ENCODE results near the gene RALGAPA2.

RALGAPA2 gene

DNA sequence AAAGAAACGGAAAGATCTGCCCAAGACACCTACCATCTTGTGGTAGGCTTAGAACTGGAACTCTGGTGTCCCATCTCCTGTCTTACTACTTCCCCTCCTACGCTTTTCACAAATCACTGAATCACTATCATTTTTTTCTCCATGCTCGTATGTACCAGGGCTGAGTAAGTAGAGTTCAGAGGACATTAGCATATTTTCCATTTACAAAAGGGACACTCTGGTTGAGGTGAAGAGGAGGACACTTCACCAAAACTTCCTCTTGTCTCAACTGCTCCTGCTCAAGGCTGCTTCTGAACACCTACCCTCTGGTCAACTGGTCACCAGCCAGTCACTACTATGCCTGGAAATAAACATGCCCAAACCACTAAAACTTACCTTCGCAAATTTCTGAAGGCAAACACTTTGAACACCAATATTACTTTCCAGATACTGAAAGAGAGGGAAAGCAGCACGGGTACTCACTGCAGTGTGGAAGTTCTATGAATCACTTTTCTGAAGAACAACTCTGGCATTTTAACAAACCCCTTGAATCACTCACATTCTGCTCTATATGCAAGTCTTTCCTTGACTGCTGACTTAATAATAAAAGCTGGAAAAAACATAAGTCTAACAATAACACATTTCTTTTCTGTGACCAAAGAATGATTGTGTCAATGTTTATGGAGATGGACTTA, 221.2 kb downstream of the RALGAPA2 start:
- no peak for DNase-seq

DNA sequence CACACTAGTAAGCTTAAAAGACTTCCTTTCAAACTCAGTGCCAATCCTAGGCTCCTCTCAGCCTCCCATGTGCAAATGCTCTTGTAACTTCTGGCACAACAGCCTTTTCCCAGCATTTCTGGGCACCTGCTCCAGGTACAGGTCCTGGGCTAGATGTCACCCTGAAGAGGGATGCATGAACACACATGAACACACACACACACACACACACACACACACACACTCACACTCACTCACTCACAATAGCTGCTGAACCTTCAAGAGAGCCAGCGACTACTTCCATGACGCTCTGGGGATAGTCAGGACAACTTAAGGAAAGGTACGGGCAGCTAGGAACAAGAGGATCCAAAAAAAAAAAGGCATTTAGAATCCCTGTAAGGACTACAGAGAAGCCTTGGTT, 221.8 kb downstream of the RALGAPA2 start:
- DNase-seq, result no peak

DNA sequence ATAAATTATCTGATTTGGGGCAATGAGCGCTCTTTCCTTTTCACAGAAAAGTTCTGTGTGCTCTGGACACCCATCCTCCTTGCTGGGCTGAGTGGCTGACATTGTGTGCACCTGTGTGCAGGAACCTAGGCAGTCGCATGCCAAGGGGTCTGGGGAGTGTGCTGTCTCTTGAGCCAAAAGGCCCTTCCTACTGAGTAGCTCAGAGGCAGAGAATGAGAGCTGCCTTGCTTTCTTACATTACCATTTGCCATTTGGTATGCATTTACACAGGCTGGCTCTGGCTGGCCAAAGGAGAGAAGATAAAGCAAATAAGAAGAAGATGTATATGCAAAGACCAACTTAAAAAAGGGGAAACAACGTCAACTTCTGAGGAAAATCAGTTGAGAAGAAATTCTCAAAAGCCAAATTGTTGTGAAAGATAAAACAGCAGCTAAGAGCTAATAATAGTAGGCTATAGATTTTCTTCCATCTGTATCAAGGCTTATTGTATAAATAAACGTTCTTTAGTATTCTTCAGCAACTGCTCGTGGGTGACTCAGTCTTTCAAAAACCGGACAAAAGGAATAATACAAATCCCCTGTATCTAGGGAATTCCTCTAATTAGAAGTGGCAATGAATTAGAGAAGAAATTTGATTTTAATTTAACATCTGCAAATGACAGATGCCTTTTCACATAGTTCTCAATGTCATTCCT, 222.6 kb downstream of the RALGAPA2 start:
- DNase-seq, result no peak

DNA sequence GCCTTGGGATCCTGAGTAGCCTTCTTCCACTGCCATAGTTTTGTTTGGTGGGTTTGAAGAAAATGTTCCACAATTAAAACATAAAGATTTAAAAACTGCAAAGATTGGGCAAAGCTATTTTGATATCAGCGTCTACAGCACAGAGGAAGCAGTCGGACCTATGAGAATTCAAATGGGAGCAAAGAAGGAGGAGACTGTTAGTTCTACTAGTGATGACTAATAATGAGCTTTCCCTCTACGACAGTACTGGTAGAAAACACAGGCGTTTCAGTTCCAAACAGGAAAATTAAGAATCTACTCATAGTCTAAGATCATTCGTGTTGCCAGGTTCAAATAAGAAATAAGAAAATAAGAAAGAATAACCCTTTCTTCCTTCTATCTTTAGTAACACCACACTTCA, 223.4 kb downstream of the RALGAPA2 start:
- DNase-seq, result no peak

DNA sequence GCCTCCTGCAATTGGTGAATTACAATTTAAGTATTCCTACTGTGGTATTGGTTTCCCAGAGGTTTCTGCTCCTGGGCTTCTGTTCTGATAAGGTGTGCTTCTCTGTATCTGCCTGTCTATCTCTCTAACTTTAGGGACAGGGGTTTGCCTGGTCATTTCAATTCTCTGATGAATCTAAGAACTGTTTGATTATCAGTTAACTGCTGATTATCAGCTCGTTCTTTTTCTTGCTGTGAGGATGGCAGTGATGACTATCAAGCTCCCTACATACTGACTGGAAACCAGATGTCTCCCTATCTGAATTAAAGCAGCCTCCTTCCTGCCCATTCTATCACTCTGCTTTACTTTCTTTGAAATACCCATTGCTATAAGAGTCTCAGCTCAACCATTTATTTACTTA, 224.1 kb downstream of the RALGAPA2 start:
- no peak for DNase-seq

DNA sequence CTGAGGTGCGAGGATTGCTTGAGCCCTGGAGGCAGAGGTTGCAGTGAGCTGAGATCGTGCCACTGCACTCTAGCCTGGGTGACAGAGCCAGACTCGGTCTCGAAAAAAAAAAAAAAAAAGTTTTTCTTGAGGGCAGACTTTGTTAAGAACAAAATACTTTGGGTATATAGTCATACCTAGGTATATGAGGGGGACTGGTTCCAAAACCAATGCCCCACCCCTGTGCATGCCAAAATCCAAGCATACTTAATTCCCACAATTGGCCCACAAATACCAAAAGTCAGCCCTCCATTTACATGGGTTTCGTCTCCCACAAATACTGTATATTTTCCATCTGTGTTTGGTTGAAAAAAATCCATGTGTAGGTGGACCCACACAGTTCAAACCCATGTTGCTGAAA, 224.6 kb downstream of the RALGAPA2 start:
- DNase-seq, result no peak

DNA sequence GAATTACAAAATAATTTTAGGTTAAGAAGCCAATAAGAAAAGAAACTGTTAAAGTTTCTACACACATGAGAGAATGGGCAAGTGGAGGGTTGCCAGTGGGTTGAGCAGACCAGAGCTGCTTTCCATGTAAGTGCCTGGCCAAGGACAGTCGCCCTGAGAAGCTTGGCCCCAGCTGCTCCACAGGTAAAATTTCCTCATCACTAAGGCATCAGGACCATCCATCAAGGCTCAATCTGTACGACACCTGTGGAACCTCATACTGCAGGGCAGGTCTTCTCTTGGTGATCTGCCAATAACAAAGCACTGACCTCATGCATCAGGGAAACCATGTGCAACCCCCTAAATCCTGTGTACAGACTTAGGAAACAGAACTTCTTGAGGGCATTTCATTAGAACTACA, 229.1 kb downstream of the RALGAPA2 start:
- no peak for DNase-seq

DNA sequence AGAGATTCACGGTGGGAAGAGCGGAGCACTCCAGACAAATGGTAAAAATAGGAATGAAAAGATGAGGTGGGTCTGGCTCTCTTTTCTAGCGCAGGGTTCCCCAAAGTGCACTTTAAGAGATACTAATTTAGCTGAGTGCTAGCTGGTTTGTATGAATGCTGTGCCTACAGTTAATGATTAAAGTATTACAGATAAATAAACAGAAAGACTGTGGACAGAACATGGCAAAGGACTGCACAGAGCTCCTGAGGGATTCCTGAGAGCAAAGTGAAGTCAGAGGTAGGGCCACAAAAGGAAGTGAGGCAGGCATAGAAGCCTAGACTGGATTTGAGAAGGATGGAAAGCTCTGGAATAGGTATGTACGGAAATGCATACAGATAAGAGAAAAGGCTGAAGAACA, 230.0 kb downstream of the RALGAPA2 start:
- no peak for DNase-seq

DNA sequence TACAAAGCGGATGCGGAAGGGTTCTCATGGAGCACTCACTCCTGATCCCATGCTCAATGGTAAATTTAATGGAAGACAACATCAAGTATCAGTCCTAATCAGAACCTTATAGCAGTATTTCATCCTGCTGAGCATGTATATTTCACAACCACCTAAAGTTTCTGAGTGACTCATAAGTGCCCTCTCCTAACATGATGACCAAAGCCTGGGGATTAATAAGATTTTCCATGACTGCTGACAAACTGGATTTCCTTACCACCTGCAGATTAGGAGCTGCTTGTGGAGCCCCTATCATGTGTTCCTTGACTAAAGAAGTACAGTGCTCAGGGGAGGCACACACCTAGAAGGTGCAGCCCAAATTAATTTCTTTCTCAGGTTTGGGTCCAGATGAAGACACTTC, 231.8 kb downstream of the RALGAPA2 start:
- no peak for DNase-seq

DNA sequence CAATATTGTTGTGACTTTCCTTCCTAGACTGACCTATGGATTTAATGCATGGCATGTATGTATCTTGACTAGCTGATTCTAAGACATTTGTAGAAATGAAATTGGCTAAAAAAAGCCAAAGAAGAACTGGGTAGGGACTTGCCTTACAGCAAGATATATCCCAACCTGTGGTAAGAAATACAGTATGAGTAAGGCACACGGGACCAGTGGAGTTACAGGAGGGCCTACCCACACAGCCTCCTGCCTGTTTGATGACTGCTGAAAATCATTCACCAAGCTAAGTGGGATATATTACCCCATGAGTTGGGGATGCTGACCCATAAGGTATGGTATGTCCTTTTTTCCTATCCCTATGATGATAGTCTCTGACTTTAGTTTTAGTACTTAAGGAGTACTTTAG, 232.3 kb downstream of the RALGAPA2 start:
- DNase-seq, result no peak

DNA sequence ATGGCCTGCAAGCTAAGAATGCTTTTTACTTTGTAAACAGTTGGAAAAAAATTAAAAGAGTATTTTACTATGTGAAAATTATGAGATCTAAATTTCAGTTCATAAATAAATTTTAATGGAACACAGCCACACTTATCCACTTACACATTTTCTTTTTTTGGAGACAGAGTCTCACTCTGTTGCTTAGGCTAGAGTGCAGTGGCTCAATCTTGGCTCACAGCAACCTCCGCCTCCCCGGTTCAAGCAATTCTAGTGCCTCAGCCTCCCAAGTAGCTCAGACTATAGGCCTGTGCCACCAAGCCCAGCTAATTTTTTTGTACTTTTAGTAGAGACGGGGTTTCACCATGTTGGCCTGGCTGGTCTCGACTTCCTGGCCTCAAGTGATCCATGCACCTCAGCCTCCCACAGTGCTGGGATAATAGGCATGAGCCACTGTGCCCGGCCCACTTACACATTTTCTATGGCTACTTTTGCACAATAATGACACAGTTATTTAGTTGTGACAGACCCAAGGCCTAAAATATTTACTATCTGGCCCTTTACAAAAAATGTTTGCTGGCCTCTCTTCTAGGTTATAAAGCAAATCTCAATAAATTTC, 234.9 kb downstream of the RALGAPA2 start:
- DNase-seq, result no peak

DNA sequence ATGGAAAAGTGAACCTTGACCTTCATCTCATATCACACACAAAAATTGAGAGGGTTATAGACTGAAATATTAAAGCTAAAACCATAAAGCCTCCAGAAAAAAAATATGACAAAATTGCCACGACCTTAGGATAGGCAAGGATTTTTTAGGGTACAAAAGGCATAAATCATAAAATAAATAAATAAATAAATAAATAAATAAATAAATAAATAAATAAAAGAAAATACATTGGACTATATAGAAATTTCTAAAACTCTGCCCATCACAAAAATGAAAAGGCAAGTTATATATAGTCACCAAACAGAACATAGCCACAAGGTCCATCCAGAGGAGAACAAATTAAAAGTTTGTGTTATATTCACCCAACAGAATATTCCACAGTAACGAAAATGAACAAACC, 235.9 kb downstream of the RALGAPA2 start:
- no peak for DNase-seq

DNA sequence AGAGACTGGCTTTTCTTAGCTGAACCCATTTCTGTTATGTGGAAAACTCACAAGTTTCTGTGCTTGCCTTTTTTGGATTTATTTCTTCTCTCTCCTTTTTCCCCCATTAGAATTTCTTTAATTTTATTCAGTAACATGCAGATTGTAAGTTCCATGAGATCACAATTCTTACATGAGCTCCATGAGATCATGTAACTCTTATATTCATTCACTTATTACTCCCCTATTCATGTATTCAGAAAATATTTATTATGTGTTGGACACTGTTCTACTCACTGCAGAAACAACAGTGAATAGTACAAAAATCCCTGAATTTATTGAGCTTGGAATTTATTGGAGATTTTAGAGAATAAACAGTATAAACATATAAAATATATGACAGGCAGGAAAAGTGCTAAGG, 238.8 kb downstream of the RALGAPA2 start:
- no peak for DNase-seq

DNA sequence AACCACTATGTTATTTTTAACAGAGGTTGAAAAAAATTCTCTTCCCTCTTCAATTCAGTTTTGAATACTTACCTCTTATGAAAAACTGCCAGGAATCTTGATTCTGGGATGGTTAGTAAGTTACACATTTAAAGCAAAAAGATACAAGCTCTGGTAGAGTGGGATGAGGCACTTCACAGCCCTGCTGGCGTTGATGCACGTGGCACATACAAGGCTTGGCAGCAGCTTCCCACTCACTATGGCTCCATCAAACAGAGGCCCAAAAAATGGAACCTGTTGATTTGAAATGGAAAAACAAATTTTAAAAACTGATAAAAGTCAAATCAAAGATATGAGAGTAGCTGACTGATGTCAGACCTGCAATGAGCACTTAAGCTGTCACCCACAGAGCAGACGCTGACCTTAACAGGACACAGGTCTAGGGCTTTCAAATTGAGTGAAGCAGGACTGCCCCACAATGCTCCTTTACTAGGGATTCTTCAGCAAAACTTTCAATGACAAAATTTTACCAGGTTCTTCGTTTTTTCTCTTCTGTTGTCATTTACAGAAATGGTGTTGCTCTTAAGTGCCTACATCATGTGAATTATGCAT, 239.7 kb downstream of the RALGAPA2 start:
- no peak for DNase-seq

DNA sequence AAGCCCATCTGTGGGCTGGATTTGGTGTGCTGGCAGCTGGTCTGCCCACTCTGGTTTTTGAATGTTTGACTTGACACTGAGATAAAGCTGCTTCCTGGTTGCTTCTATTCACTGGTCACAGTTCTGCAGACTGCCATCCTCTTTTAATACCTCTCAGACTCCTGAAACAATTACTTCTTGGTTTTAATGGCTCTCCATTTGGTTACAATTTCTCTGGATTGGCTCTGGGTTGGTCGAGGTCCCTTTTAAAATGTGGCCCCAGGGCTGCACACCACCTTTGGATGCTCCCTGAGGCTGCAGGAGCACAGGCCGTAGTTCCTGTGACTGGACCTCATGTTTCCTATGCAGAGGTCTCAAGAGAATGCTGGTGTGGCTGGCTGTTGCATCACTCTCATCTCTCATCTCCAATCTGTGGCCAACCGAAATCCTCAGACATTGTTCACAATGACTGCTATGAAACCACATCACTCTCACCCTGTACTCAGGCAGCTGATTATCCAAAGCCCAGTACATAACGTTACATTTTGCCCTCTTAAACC, 246.0 kb downstream of the RALGAPA2 start:
- DNase-seq, result no peak

DNA sequence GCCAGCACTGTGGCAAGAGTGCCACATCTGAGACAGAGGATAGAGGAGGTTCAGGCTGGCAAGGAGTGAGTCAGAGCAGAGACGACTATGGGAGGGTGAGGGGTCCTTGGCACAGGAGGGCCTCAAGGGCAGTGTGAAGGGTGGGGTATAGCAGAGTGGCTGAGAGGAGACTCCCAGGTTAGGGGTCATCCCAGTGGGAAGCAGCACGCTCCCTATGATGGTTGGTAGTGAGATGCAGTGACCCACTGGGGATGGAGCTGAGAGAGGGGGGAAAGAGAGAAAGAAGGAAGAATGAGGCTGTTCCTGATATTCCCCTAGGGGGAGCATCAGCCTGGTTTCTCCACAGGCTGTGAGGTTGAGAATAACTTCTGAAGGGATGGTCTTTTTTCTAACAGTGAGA, 247.2 kb downstream of the RALGAPA2 start:
- no peak for DNase-seq

DNA sequence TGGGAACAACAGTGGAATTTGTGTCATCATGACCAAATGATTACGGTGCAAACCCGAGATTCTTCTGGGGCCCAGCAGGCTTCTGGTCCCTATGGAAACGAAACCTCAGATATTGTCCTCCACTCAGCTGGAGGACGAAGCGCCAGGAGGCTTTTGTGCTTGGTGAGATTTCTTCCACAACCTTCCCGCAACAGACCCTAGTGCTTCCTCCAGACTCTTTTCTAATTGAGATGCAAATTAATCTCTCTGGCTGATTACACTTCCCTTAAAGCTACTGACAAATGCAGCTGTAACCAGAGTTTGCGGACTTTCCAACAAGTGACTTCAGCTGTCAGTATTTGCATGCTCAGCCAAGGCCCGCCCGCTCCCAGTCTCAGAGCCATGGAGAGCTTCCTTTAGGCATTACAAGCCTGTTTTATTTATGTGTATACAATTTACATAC, 248.5 kb downstream of the RALGAPA2 start:
- DNase-seq, result no peak

DNA sequence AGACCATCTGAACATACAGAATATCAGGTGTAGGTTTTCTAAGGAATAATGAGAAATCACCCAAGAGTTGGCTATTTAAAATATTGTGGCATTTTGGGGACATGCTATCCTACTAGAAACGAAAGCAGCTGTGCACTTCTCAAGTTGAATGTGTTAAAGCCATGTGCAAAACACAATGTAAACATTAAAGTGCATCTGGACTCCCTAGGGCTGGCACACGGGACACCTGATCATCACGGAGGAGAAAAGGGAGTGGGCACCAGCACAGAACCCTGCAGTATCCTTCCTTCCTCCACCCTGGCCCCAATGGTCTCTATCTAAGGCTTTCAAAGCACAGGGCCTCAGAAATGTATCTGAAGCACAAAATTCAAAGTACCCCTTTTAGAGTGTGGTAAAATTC, 250.3 kb downstream of the RALGAPA2 start:
- no peak for DNase-seq

DNA sequence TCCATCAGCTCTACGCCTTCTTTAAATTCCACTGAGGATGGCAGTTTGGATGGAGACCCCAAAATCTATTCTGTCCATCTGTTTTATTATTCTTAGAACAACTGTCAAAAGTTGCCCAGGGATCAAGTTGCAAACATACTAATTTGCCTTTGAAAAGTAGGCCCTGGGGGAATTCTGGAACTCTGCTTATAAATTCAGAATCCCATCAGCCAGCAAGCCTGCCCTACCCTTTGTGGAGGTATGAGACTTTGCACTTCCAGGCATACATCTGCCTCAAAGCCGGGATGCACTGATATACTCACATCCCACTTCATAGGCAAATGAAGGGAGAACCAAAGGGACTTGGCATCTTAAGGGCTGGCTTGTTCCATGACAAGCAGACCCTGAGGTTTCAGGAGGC, 250.9 kb downstream of the RALGAPA2 start:
- DNase-seq, result no peak

DNA sequence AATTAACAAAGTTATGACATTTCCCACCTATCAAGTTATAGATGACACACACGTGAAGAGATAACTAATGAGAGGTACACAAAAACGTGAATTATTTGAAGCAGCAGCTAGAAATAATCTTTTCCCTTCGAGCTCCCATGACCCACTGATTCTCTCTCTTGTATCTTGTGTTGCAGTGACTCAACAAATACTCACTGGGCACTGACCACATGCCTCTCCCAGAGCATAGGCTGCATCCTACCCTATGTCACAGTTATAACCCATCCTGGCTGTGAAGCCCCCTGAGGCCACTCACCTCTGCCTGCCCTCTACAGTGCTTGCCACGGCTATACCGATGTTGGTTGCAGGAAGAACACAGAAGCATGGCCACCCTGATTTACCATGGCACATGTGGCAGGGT, 252.7 kb downstream of the RALGAPA2 start:
- DNase-seq, result no peak

DNA sequence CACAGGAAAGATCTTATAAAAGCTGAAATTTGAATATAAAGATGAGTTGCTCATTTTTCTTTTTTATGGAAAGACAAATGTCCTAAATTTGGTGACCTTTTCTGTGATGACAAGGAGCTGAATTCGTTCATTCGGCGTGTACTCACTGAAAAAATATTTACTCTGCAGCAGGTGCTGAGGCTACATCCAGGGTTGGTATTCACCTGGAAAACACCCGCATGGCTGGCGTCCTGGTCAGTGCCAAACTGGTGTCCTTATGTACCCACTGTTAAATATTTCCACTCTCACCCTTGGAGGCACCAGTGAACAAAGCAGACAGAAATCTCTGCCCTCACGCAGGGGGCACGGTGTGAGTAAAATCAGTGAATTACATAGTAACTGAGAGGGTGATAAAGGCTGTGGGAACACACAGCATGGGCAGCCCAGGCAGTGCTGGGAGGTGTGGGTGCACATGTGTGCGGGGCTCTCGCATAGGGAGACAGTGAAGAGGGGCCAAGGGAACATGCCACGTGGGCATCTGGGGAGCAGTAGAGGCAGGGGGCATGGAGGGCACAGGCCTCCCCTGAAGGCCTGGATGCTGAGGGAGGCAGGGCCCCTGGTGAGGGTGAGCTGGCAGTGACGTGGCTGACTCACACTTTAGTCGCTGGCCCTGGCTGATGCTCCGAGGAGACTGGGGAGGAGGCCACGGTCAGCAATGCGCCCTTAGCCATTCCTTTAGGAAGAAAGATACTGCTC, 254.9 kb downstream of the RALGAPA2 start:
- no peak for DNase-seq

DNA sequence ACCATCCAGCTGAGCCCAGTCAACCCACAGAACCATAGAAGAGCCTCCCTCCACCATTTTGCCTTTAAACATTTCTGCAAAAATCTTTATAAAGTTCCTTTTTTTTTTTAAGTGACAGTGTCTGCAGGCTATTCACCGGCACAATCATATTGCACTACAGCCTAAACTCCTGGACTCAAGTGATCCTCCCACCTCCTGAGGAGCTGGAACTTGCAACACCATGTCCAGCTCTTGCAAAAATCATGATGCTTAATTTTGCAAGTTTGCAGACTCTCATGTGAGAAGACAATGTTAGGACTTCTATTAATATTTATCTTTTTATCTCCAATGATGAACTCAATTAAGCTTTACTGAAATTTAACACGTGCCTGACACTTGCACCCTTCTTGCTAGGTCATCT, 255.7 kb downstream of the RALGAPA2 start:
- DNase-seq, result no peak

DNA sequence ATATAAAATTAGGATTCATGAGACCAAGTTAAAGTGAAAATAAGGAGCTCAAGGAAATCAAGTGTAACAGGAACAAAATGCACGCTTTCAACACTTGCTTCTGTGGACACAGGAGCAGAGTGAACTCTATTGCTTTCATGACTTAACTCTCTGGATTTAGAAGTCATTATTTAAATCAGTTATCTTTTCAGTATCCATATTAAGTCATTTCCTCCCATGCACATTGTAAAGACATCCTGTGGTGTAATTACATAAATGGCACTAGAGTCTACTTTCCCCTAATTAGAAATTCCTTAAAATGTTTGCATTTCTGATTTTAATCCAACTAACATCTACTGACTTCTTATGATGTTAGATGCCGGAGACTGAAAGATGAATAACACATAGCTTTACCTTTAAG, 256.5 kb downstream of the RALGAPA2 start:
- DNase-seq, result no peak

Measured in NCI-H2107 (cell line).